Type B pancreatic cell (in vitro differentiated cells): Measurements from ENCODE around the gene GPR108. TPM values are rescaled to one million over a fixed set of nuclear protein-coding genes. Genes with fewer than 3 reads are reported as not detected.
A peak's percentile ranks its signal among the peaks of the same experiment; 100 is the strongest.

Source experiments
- DNase-seq: peaks from one replicate; pipeline ENCODE4 v3.0.0; 2021; ENCODE audit warnings: mixed read lengths; ENCODE audit not compliant: unreplicated experiment; ENCODE audit errors: extremely low spot score
- H3K27ac Mint-ChIP-seq: 2 replicates; pipeline ENCODE4 v1.8.0; 2021; ENCODE audit warnings: mild to moderate bottlenecking, mixed read lengths
- H3K27me3 Mint-ChIP-seq: 2 replicates; pipeline ENCODE4 v1.8.0; 2021; ENCODE audit warnings: mixed read lengths
- H3K36me3 Mint-ChIP-seq: 2 replicates; pipeline ENCODE4 v1.8.0; 2021; ENCODE audit warnings: mixed read lengths
- H3K4me1 Mint-ChIP-seq: one replicate; pipeline ENCODE4 v1.8.0; 2021; ENCODE audit warnings: mixed read lengths; ENCODE audit not compliant: unreplicated experiment
- H3K4me3 Mint-ChIP-seq: 2 replicates; pipeline ENCODE4 v1.8.0; 2021; ENCODE audit warnings: mild to moderate bottlenecking, mixed read lengths
- H3K9me3 Mint-ChIP-seq: 2 replicates; pipeline ENCODE4 v1.8.0; 2021; ENCODE audit warnings: mixed read lengths
- total RNA-seq: library from RNA; stranded (reverse); gene quantifications from 2 replicates; pipeline ENCODE4 v1.2.1, GENCODE V29; 2021; ENCODE audit warnings: low replicate concordance
- TF ChIP-seq, protein P1 (sequence below): fragments of 200-600 bp; sonication (generic); conservative IDR thresholded peaks from 2 replicates; pipeline ENCODE4 v1.5.0; 2021; ENCODE audit warnings: antibody characterized with exemption, mild to moderate bottlenecking

Gene GPR108
- total RNA-seq, 1 donor from 2014 or later, result 55.4 TPM

- no peaks in the 10 kb centered on the region for H3K4me1 Mint-ChIP-seq
- no peaks in the 10 kb centered on the region for H3K36me3 Mint-ChIP-seq
- TF ChIP-seq, protein P1, sequence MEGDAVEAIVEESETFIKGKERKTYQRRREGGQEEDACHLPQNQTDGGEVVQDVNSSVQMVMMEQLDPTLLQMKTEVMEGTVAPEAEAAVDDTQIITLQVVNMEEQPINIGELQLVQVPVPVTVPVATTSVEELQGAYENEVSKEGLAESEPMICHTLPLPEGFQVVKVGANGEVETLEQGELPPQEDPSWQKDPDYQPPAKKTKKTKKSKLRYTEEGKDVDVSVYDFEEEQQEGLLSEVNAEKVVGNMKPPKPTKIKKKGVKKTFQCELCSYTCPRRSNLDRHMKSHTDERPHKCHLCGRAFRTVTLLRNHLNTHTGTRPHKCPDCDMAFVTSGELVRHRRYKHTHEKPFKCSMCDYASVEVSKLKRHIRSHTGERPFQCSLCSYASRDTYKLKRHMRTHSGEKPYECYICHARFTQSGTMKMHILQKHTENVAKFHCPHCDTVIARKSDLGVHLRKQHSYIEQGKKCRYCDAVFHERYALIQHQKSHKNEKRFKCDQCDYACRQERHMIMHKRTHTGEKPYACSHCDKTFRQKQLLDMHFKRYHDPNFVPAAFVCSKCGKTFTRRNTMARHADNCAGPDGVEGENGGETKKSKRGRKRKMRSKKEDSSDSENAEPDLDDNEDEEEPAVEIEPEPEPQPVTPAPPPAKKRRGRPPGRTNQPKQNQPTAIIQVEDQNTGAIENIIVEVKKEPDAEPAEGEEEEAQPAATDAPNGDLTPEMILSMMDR, result no peak
- no peak for DNase-seq
- H3K4me3 Mint-ChIP-seq, result no peak overlapping the region
- H3K9me3 Mint-ChIP-seq, result no peaks in the 10 kb centered on the region
- peak overlapping the region; percentile 48 for H3K27ac Mint-ChIP-seq
- no peaks in the 10 kb centered on the region for H3K27me3 Mint-ChIP-seq
Measured at GRCh38 chr19:6725513-6726231, 11.7 kb downstream of the GPR108 start.

DNA sequence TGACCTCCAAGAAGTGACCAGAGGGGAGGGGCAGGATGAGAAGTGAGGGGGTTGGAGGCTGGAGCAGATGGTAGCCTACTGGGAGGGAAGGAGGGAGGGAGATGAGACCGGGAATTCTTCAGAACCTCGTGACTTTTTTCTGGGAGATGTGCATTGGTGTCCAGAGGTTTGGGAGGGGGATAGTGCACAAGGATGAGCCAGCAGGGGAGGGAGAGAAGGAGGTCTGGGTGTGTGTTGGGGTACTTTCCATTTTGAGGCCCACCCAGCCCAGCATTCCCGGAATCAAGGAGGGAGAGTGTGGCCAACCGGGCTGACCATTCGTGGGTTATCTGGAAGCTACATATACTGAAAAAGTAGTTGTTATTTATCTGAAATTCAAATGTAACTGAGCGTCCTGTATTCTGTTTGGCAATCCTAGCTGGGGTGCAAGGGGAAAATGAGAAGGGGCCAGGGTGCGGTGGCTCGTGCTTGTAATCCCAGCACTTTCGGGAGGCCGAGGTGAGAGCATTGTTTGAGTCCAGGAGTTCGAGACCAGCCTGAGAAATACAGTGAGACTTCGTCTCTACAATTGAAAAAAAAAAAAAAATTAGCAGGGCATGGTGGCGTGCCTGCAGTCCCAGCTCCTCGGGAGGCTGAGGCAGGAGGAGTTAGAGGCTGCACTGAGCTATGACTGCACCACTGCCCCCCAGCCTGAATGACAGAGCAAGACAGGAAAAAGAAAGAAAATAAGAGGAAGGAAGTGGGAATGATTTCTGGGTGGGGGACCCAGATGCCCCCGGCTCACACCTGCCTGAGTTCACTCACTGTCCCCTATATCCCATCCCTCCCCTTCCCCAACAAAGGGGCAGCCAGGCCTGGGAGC lies 12.5 kb downstream of the GPR108 start:
- no peaks in the 10 kb centered on the region for H3K4me1 Mint-ChIP-seq
- no peak overlapping the region for H3K4me3 Mint-ChIP-seq
- peaks cover 2% of the 10 kb centered on the region for H3K27me3 Mint-ChIP-seq
- H3K27ac Mint-ChIP-seq, result no peak overlapping the region
- no peaks in the 10 kb centered on the region for H3K36me3 Mint-ChIP-seq
- TF ChIP-seq, protein P1, result no peak
- no peaks in the 10 kb centered on the region for H3K9me3 Mint-ChIP-seq
- no peak for DNase-seq

GRCh38 chr19:6723738-6724137 lies 13.6 kb downstream of the GPR108 start:
- H3K36me3 Mint-ChIP-seq, result no peaks in the 10 kb centered on the region
- no peak for DNase-seq
- TF ChIP-seq, protein P1, result no peak
- no peak overlapping the region for H3K4me3 Mint-ChIP-seq
- H3K9me3 Mint-ChIP-seq, result no peaks in the 10 kb centered on the region
- H3K4me1 Mint-ChIP-seq, result no peaks in the 10 kb centered on the region
- peaks cover 7% of the 10 kb centered on the region for H3K27me3 Mint-ChIP-seq
- H3K27ac Mint-ChIP-seq, result peak overlapping the region; percentile 61

DNA sequence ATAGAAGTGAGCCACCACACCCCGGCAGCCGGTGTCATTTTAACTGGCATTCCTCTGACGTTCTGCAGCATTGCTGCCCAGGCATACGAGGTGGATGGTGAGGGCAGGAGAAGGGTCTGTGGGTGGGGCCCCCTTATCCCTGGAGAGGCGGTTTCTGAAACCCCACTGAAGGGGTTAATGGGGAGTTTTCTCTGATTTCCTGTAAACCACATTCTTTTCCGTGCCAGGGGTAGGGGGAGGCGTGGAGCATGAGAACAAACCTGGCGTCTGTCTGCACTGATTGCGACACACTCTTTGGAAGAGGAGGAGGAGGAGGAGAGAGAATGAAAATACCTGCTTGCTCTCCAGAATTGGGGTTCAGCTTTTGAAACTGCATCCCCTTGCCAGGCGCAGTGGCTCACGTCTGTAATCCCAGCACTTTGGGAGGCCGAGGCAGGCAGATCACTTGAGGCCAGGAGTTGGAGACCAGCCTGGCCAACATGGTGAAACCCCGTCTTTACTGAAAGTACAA lies 14.2 kb downstream of the GPR108 start:
- TF ChIP-seq, protein P1, result no peak
- no peaks in the 10 kb centered on the region for H3K4me1 Mint-ChIP-seq
- peaks cover 7% of the 10 kb centered on the region for H3K27me3 Mint-ChIP-seq
- H3K4me3 Mint-ChIP-seq, result no peak overlapping the region
- no peak for DNase-seq
- no peaks in the 10 kb centered on the region for H3K9me3 Mint-ChIP-seq
- H3K27ac Mint-ChIP-seq, result peak overlapping the region; percentile 30
- H3K36me3 Mint-ChIP-seq, result no peaks in the 10 kb centered on the region

DNA sequence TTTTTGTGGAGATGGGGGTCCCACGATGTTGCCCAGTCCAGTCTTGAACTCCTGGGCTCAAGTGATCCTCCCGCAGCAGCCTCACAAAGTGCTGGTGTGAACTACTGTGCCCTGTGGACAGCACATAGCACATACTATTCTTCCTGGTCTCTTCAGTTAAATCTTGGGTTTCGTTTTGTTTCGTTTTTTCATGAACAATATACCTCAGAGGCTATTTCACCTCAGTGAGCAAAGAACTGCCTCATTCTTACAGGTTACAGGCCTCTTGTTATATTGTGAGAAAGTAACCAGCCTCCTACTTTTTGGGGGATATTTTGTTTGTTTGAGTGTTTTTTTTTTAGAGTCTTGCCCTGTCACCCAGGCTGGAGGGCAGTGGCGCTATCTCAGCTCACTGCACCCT lies 15.6 kb downstream of the GPR108 start:
- Mint-ChIP-seq H3K4me3 (no peak overlapping the region), H3K36me3 (no peaks in the 10 kb centered on the region), H3K4me1 (no peaks in the 10 kb centered on the region), H3K27ac (no peak overlapping the region), H3K27me3 (peaks cover 7% of the 10 kb centered on the region), H3K9me3 (peaks cover 4% of the 10 kb centered on the region)
- no peak for DNase-seq
- TF ChIP-seq, protein P1, result no peak
